ENCODE measurements around the gene ARHGEF4.
A peak's percentile ranks its signal among the peaks of the same experiment; 100 is the strongest.

The ARHGEF4 gene

DNA sequence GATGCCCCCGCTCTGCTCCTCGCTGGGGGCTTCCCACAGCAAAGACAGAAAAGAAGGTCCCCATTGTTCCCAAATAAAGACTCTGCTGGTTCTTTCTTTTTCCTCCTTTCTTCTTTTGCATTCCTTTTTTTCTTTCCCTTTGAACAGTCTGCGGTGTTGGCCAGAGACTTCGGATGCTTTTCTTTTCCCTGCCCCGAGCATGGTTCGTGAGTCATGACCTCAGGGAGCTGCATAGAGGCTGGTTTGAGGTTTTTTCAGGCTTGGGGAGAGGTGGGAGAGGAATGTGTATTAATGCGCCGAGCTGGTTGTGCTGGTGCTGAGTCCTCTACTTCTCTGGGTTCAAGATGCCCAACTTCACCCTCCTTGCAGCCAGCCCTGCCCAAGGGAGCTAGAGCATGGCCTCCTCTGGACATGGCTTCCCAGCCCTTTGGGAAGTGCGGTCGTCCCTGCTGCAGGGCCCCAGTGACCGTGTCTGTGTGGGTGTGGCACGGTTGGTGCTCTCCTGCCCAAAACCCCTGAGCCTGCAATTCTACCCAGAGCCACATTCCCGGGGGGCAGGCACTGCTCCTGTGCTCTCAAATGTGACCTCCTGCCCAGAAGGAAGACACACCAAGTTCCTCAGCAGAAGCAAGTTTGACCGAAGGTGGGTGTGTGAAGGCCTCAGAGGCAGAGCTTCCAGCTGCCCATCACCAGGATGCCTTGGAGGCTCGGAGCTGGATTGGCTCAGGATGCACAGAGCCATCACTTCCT, 9.0 kb upstream of the ARHGEF4 start:
- H3K36me3 ChIP-seq (ENCODE audit: control insufficient read depth, insufficient read depth, low read length, severe bottlenecking): no peaks in the 10 kb centered on the region
- H3K4me1 ChIP-seq (ENCODE audit: control insufficient read depth, insufficient read depth, low read length): peaks cover 3% of the 10 kb centered on the region
- H3K9me3 ChIP-seq (ENCODE audit: control insufficient read depth, low read length): no peaks in the 10 kb centered on the region
- H3K9ac ChIP-seq (ENCODE audit: low read length): no peak overlapping the region
- peaks cover 6% of the 10 kb centered on the region for H3K27me3 ChIP-seq (replicated peaks; ENCODE audit: control insufficient read depth, insufficient read depth, low read length)
- DNase-seq (ENCODE audit: low read depth): peak; percentile 51
- no peak overlapping the region for H3K4me3 ChIP-seq (ENCODE audit: low read length)

DNA sequence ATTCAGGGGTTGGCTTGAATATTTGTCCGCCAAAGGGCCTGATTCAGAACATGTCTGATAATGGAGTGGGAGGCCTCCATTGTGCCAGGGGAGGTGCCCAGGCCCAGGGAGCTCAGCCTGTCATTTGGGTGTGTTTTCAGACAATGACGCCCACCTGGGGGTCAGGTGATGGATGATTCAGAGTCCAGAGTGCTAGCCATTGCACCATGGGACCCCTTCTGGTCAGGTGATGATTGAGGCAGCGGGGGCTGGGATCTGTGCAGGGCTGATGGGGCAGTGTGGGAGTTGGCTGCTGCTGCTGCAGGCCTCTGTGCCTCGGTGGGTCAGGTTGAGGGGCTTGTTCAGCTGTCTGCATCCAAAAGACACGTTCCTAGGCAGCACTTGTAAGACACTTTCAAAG, 8.3 kb upstream of the ARHGEF4 start:
- Histone ChIP-seq H3K9me3 (ENCODE audit: control insufficient read depth, low read length) (no peaks in the 10 kb centered on the region), H3K9ac (ENCODE audit: low read length) (no peak overlapping the region), H3K36me3 (ENCODE audit: control insufficient read depth, insufficient read depth, low read length, severe bottlenecking) (no peaks in the 10 kb centered on the region), H3K27me3 (replicated peaks; ENCODE audit: control insufficient read depth, insufficient read depth, low read length) (peaks cover 6% of the 10 kb centered on the region), H3K4me3 (ENCODE audit: low read length) (no peak overlapping the region), H3K4me1 (ENCODE audit: control insufficient read depth, insufficient read depth, low read length) (peaks cover 3% of the 10 kb centered on the region)
- DNase-seq (ENCODE audit: low read depth): no peak

- peaks cover 3% of the 10 kb centered on the region for H3K4me1 ChIP-seq (ENCODE audit: control insufficient read depth, insufficient read depth, low read length)
- peaks cover 6% of the 10 kb centered on the region for H3K27me3 ChIP-seq (replicated peaks; ENCODE audit: control insufficient read depth, insufficient read depth, low read length)
- no peak for DNase-seq (ENCODE audit: low read depth)
Measured at GRCh38 chr2:130829015-130829414, 7.7 kb upstream of the ARHGEF4 start.

DNA sequence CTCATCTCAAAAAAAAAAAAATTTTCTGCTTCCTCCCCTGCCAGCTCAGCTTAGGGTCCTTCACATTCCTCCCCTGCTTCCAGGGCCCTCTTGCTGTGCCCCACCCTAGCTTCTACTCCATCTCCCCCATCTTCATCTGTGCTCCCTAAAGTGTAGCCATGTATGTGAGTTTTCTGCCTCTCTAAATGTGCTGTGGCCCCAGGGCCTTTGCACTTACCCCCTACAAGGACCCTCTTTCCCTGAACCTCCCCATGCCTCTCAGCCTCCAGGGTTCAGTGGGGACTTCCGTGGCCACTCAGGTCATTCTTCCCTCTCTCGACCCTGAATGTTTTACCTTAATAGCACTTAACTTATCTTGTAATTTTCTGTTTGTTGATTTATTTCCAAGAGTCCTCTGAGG, 6.2 kb upstream of the ARHGEF4 start:
- peaks cover 16% of the 10 kb centered on the region for H3K27me3 ChIP-seq (replicated peaks; ENCODE audit: control insufficient read depth, insufficient read depth, low read length)
- DNase-seq (ENCODE audit: low read depth): no peak
- no peaks in the 10 kb centered on the region for H3K9me3 ChIP-seq (ENCODE audit: control insufficient read depth, low read length)
- no peak overlapping the region for H3K9ac ChIP-seq (ENCODE audit: low read length)
- no peaks in the 10 kb centered on the region for H3K36me3 ChIP-seq (ENCODE audit: control insufficient read depth, insufficient read depth, low read length, severe bottlenecking)
- H3K4me3 ChIP-seq (ENCODE audit: low read length): no peak overlapping the region
- H3K4me1 ChIP-seq (ENCODE audit: control insufficient read depth, insufficient read depth, low read length): no peaks in the 10 kb centered on the region

More at GRCh38 chr2:130829015-130829414, 7.7 kb upstream of the ARHGEF4 start:
- H3K9ac ChIP-seq (ENCODE audit: low read length): no peak overlapping the region
- no peaks in the 10 kb centered on the region for H3K9me3 ChIP-seq (ENCODE audit: control insufficient read depth, low read length)
- no peaks in the 10 kb centered on the region for H3K36me3 ChIP-seq (ENCODE audit: control insufficient read depth, insufficient read depth, low read length, severe bottlenecking)
- no peak overlapping the region for H3K4me3 ChIP-seq (ENCODE audit: low read length)

DNA sequence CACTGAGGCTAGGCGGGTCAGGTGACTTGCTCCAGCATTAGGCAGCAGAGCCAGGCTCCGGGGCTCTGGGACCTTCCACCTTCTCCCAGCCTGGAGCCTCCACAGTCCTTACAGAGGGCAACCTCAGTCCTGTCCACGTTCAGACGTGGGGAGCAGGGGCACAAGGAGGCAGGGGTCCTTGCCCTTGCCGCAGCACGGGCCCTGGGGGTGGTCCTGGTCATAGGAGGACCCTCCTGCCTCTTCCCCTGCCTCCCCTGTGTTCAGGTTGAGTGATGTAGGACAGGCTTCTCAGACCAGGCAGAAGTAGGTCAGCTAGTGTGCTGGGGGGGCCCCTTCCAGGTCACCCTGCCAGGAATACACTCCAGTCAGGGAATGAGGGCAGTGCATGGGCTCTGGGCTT, 5.4 kb upstream of the ARHGEF4 start:
- no peaks in the 10 kb centered on the region for H3K9me3 ChIP-seq (ENCODE audit: control insufficient read depth, low read length)
- H3K4me3 ChIP-seq (ENCODE audit: low read length): no peak overlapping the region
- H3K4me1 ChIP-seq (ENCODE audit: control insufficient read depth, insufficient read depth, low read length): no peaks in the 10 kb centered on the region
- H3K36me3 ChIP-seq (ENCODE audit: control insufficient read depth, insufficient read depth, low read length, severe bottlenecking): no peaks in the 10 kb centered on the region
- no peak overlapping the region for H3K9ac ChIP-seq (ENCODE audit: low read length)
- no peak for DNase-seq (ENCODE audit: low read depth)
- H3K27me3 ChIP-seq (replicated peaks; ENCODE audit: control insufficient read depth, insufficient read depth, low read length): peaks cover 22% of the 10 kb centered on the region

DNA sequence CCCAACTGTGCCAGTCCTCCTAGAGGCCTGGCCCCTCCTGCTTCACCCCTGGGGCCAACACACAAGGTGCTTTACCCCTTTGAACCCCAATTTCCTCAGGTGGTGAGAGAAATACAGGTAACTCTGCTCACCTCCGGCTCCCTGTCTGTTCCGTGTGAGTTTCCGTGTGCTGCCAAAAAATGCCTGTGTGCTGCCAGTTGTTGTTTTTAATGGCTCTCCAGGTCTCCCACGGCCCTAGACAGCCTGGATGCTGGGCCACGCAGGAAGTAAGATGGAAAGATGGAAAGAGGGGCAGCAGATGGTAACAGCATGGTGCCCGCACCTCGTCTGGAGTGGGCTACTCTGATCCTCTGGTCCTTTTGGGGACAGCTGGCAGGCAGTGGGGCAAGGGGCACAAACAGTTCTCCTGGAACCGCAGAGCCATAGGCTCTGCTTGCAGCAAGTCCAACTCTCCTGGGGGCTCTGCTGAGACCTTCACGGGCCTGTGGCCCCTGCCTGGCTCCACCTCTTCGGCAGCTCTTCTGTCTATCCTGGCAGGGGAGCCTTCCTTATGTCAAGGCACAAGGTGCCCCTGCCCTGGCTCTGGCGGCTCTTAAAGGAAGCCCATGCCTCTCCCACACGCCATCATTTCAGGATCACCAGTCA, 4.3 kb upstream of the ARHGEF4 start:
- DNase-seq (ENCODE audit: low read depth): no peak
- H3K9me3 ChIP-seq (ENCODE audit: control insufficient read depth, low read length): no peaks in the 10 kb centered on the region

DNA sequence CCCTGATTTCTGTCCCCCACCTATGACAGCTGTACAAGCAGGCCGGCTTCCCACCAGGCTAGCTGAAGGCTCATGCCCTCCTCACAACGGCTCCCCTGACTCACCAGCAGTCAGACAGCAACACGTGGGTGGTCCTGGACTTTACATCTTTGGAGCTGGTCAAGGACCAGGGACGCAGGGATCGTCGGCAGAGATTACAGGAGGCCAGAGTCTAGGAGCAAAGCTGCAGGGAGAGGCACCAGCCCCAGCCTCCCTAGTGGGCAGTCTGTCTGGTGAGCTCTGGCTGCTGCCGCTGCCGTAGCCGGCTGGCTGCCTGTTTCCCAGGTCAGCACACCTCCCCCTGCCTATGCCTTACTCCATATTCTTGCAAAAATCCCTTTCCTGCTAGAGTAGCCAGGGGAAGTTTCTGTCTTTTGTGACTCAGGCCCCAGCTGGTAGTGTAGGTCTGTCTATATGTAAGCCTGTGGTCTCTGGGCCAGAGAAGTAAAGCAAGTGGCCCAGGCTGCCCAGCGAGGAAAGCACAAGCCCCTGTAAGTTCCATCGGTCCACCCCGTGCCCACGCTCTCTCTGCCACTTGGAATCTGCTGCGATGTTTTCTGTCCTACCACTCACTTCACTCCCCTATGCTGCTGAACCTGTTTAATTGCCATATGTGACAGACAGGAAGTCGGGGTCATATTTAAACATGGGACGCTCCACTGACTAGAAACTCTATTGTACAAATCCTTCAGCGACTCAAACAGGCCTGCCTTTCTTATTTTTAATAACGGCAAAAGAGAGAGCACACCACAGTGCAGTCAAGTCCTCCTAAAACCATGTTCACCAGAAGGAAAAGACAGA, 2.4 kb upstream of the ARHGEF4 start:
- Histone ChIP-seq H3K9ac (ENCODE audit: low read length) (no peak overlapping the region), H3K36me3 (ENCODE audit: control insufficient read depth, insufficient read depth, low read length, severe bottlenecking) (no peaks in the 10 kb centered on the region), H3K4me3 (ENCODE audit: low read length) (no peak overlapping the region), H3K9me3 (ENCODE audit: control insufficient read depth, low read length) (no peaks in the 10 kb centered on the region), H3K4me1 (ENCODE audit: control insufficient read depth, insufficient read depth, low read length) (no peaks in the 10 kb centered on the region), H3K27me3 (replicated peaks; ENCODE audit: control insufficient read depth, insufficient read depth, low read length) (peaks cover 42% of the 10 kb centered on the region)
- DNase-seq (ENCODE audit: low read depth): no peak

More for the DNA sequence above, 4.3 kb upstream of the ARHGEF4 start:
- Histone ChIP-seq H3K4me3 (ENCODE audit: low read length) (no peak overlapping the region), H3K4me1 (ENCODE audit: control insufficient read depth, insufficient read depth, low read length) (no peaks in the 10 kb centered on the region), H3K36me3 (ENCODE audit: control insufficient read depth, insufficient read depth, low read length, severe bottlenecking) (no peaks in the 10 kb centered on the region), H3K27me3 (replicated peaks; ENCODE audit: control insufficient read depth, insufficient read depth, low read length) (peaks cover 29% of the 10 kb centered on the region), H3K9ac (ENCODE audit: low read length) (no peak overlapping the region)

GRCh38 chr2:130834931-130835765, 1.6 kb upstream of the ARHGEF4 start:
- Histone ChIP-seq H3K9me3 (ENCODE audit: control insufficient read depth, low read length) (no peaks in the 10 kb centered on the region), H3K27me3 (replicated peaks; ENCODE audit: control insufficient read depth, insufficient read depth, low read length) (peaks cover 48% of the 10 kb centered on the region), H3K4me3 (ENCODE audit: low read length) (no peak overlapping the region), H3K36me3 (ENCODE audit: control insufficient read depth, insufficient read depth, low read length, severe bottlenecking) (no peaks in the 10 kb centered on the region), H3K4me1 (ENCODE audit: control insufficient read depth, insufficient read depth, low read length) (no peaks in the 10 kb centered on the region), H3K9ac (ENCODE audit: low read length) (no peak overlapping the region)
- DNase-seq (ENCODE audit: low read depth): no peak

- no peaks in the 10 kb centered on the region for H3K9me3 ChIP-seq (ENCODE audit: control insufficient read depth, low read length)
- peaks cover 51% of the 10 kb centered on the region for H3K27me3 ChIP-seq (replicated peaks; ENCODE audit: control insufficient read depth, insufficient read depth, low read length)
- no peaks in the 10 kb centered on the region for H3K4me1 ChIP-seq (ENCODE audit: control insufficient read depth, insufficient read depth, low read length)
- H3K4me3 ChIP-seq (ENCODE audit: low read length): no peak overlapping the region
- H3K9ac ChIP-seq (ENCODE audit: low read length): no peak overlapping the region
- no peak for DNase-seq (ENCODE audit: low read depth)
- H3K36me3 ChIP-seq (ENCODE audit: control insufficient read depth, insufficient read depth, low read length, severe bottlenecking): no peaks in the 10 kb centered on the region
Measured at GRCh38 chr2:130835766-130836015, 1.0 kb upstream of the ARHGEF4 start.

- H3K4me3 ChIP-seq (ENCODE audit: low read length): no peak overlapping the region
- no peaks in the 10 kb centered on the region for H3K36me3 ChIP-seq (ENCODE audit: control insufficient read depth, insufficient read depth, low read length, severe bottlenecking)
- H3K4me1 ChIP-seq (ENCODE audit: control insufficient read depth, insufficient read depth, low read length): no peaks in the 10 kb centered on the region
- DNase-seq (ENCODE audit: low read depth): no peak
- H3K9ac ChIP-seq (ENCODE audit: low read length): no peak overlapping the region
- no peaks in the 10 kb centered on the region for H3K9me3 ChIP-seq (ENCODE audit: control insufficient read depth, low read length)
- peaks cover 56% of the 10 kb centered on the region for H3K27me3 ChIP-seq (replicated peaks; ENCODE audit: control insufficient read depth, insufficient read depth, low read length)
Measured at GRCh38 chr2:130837175-130837810, 579 bp downstream of the ARHGEF4 start.
